HepG2 (cell line): Measurements from ENCODE around the gene SRP72. TPM values are rescaled to one million over a fixed set of nuclear protein-coding genes. Genes with fewer than 3 reads are reported as not detected.
A peak's percentile ranks its signal among the peaks of the same experiment; 100 is the strongest.

Source experiments
- CREB1 ChIP-seq, 2 experiments: fragments of 450-650 bp in 1 of 2; IDR thresholded peaks; 2 replicates each; pipeline ENCODE4 v1.6.1; 2016 to 2017; ENCODE audit warnings: control low read depth in 1 of 2, mild to moderate bottlenecking in 1 of 2, missing compliant biosample characterization in 1 of 2, missing genetic modification characterization in 1 of 2
- DNMT1 ChIP-seq: sonication (generic); formaldehyde crosslinking; IDR thresholded peaks from 2 replicates; pipeline ENCODE4 v1.5.1; 2020; ENCODE audit warnings: mild to moderate bottlenecking, missing genetic modification reagents
- E2F2 ChIP-seq: sonication (generic); formaldehyde crosslinking; IDR thresholded peaks from 2 replicates; pipeline ENCODE4 v1.4.0; 2020; ENCODE audit warnings: missing genetic modification reagents, borderline replicate concordance
- E2F5 ChIP-seq: sonication (generic); formaldehyde crosslinking; conservative IDR thresholded peaks from 2 replicates; pipeline ENCODE4 v1.4.0; 2020; ENCODE audit warnings: missing genetic modification reagents
- FOXP4 ChIP-seq: sonication (generic); formaldehyde crosslinking; IDR thresholded peaks from 2 replicates; pipeline ENCODE4 v1.4.0; 2020; ENCODE audit warnings: missing genetic modification reagents
- KLF11 ChIP-seq: IDR thresholded peaks from 2 replicates; pipeline ENCODE4 v1.6.1; 2016; ENCODE audit warnings: missing compliant biosample characterization
- MYNN ChIP-seq: sonication (generic); formaldehyde crosslinking; IDR thresholded peaks from 2 replicates; pipeline ENCODE4 v1.4.0; 2020; ENCODE audit warnings: mild to moderate bottlenecking, low read depth, missing genetic modification reagents
- SIX4 ChIP-seq: sonication (generic); formaldehyde crosslinking; IDR thresholded peaks from 2 replicates; pipeline ENCODE4 v1.4.0; 2020; ENCODE audit warnings: missing genetic modification reagents
- TBP ChIP-seq: sonication (generic); formaldehyde crosslinking; IDR thresholded peaks from 2 replicates; pipeline ENCODE4 v1.5.0; 2020; ENCODE audit warnings: missing genetic modification reagents
- YY1 ChIP-seq: IDR thresholded peaks from 2 replicates; pipeline ENCODE4 v1.6.1; 2011; ENCODE audit warnings: low read length, low read depth, moderate library complexity, mild to moderate bottlenecking; ENCODE audit not compliant: insufficient read depth, insufficient replicate concordance
- ZFAT ChIP-seq: sonication (generic); formaldehyde crosslinking; conservative IDR thresholded peaks from 2 replicates; pipeline ENCODE4 v1.8.1; 2023; ENCODE audit warnings: missing genetic modification reagents, inconsistent platforms
- ZFP82 ChIP-seq: sonication (generic); formaldehyde crosslinking; IDR thresholded peaks from 2 replicates; pipeline ENCODE4 v1.5.1; 2020; ENCODE audit warnings: mild to moderate bottlenecking, missing genetic modification reagents, borderline replicate concordance
- ZFX ChIP-seq: sonication (generic); formaldehyde crosslinking; IDR thresholded peaks from 2 replicates; pipeline ENCODE4 v1.4.0; 2020; ENCODE audit warnings: mild to moderate bottlenecking, low read depth, missing genetic modification reagents, moderate library complexity
- ZNF142 ChIP-seq: sonication (generic); formaldehyde crosslinking; IDR thresholded peaks from 2 replicates; pipeline ENCODE4 v1.4.0; 2020; ENCODE audit warnings: missing genetic modification reagents
- ZNF24 ChIP-seq: fragments of 450-650 bp; IDR thresholded peaks from 2 replicates; pipeline ENCODE4 v1.6.1; 2017; ENCODE audit warnings: antibody characterized with exemption, mild to moderate bottlenecking
- ZNF343 ChIP-seq: sonication (generic); formaldehyde crosslinking; IDR thresholded peaks from 2 replicates; pipeline ENCODE4 v1.4.0; 2020; ENCODE audit warnings: mild to moderate bottlenecking, missing genetic modification reagents
- ZNF564 ChIP-seq: sonication (generic); formaldehyde crosslinking; IDR thresholded peaks from 2 replicates; pipeline ENCODE4 v1.8.1; 2023; ENCODE audit warnings: mild to moderate bottlenecking, missing genetic modification reagents
- ZNF569 ChIP-seq: sonication (generic); formaldehyde crosslinking; IDR thresholded peaks from 2 replicates; pipeline ENCODE4 v1.5.0; 2020; ENCODE audit warnings: mild to moderate bottlenecking, missing genetic modification reagents, moderate library complexity, borderline replicate concordance
- ZNF746 ChIP-seq: sonication (generic); formaldehyde crosslinking; IDR thresholded peaks from 2 replicates; pipeline ENCODE4 v1.8.0; 2022; ENCODE audit warnings: mild to moderate bottlenecking, missing genetic modification reagents
- ZNF841 ChIP-seq: sonication (generic); formaldehyde crosslinking; IDR thresholded peaks from 2 replicates; pipeline ENCODE4 v1.8.1; 2023; ENCODE audit warnings: missing genetic modification reagents, borderline replicate concordance
- ZSCAN29 ChIP-seq: sonication (generic); formaldehyde crosslinking; conservative IDR thresholded peaks from 2 replicates; pipeline ENCODE4 v1.4.0; 2020; ENCODE audit warnings: mild to moderate bottlenecking, missing genetic modification reagents
- polyA plus RNA-seq, 8 experiments: library from polyadenylated mRNA; depleted of rRNA in 3 of 8; stranded (reverse) in 7 of 8; unstranded in 1 of 8; fragments of >200 nt; fragmentation: Illumina TruSeq in 4 of 8; extraction: Trizol in 4 of 8; gene quantifications; 2 replicates each; pipeline versions ENCODE4 v1.2.1 to v1.2.3, GENCODE V29; 2011 to 2016; ENCODE audit warnings: low read depth in 4 of 8, missing spikeins in 1 of 8, mixed read lengths in 1 of 8; ENCODE audit not compliant: insufficient read depth in 1 of 8
- total RNA-seq, 5 experiments: library from RNA; depleted of rRNA; stranded (reverse); fragments of >200 nt; fragmentation: Illumina TruSeq; extraction: Trizol; gene quantifications; 2 replicates each; pipeline ENCODE4 v1.2.3, GENCODE V29; 2016; ENCODE audit warnings: low read depth in 1 of 5

Gene SRP72
- total and polyA plus RNA-seq, 2 of the 13 experiments (the other 11 are each of a cell fraction or from before 2014, with no cell fraction given): 64.9 to 75.6 TPM

GRCh38 chr4:56544573-56545131 lies 77.2 kb downstream of the SRP72 start (continued):
- TF ChIP-seq ZNF142: 0 out of 2 replicates have a peak, but pooled peaks have one; percentile 67
- TF ChIP-seq KLF11: peak; percentile 45; the same call in 1 of the 2 replicates
- peak; percentile 80 for TF ChIP-seq YY1
- TF ChIP-seq E2F5 (CRISPR knock-in tag): 0 out of 2 replicates have a peak, but pooled peaks have one; percentile 56
- TF ChIP-seq ZNF564 (CRISPR knock-in tag): 0 out of 2 replicates have a peak, but pooled peaks have one; percentile 44
- no peak for TF ChIP-seq SIX4 (CRISPR knock-in tag)
- no peak for TF ChIP-seq MYNN (CRISPR knock-in tag)
- TF ChIP-seq ZNF24: no peak
- TF ChIP-seq ZNF343 (CRISPR knock-in tag): no peak
- TF ChIP-seq ZFP82 (CRISPR knock-in tag): no peak
- TF ChIP-seq CREB1 (IDR thresholded peaks at IDR 0.05): peak; percentile 86
- no peak for TF ChIP-seq CREB1 (CRISPR knock-in tag; IDR thresholded peaks at IDR 0.05)
- peak; percentile 85 for TF ChIP-seq ZFX (CRISPR knock-in tag)
- TF ChIP-seq DNMT1 (CRISPR knock-in tag): peak; percentile 75
- no peak for TF ChIP-seq ZNF746 (CRISPR knock-in tag)
- no peak for TF ChIP-seq ZFAT
- no peak for TF ChIP-seq ZNF569 (CRISPR knock-in tag)
- TF ChIP-seq E2F2 (CRISPR knock-in tag): no peak
- TF ChIP-seq ZNF841 (CRISPR knock-in tag): no peak
- TF ChIP-seq TBP (CRISPR knock-in tag): no peak
- peak; percentile 78 for TF ChIP-seq ZSCAN29 (CRISPR knock-in tag)
- TF ChIP-seq FOXP4: peak; percentile 39; the same call in 1 of the 2 replicates
